KOPT-K1 (cell line): Measurements from ENCODE around the gene LCT.

ENCODE experiments used
- H3K27ac ChIP-seq: fragments of 200-600 bp; sonication (generic); 2 replicates; pipeline ENCODE4 v1.5.1; 2016; ENCODE audit warnings: antibody characterized with exemption, mild to moderate bottlenecking, low read depth, low read length; ENCODE audit not compliant: poor library complexity, severe bottlenecking
- H3K36me3 ChIP-seq: fragments of 200-600 bp; sonication (generic); 2 replicates; pipeline ENCODE4 v1.5.1; 2017; ENCODE audit warnings: antibody characterized with exemption, mild to moderate bottlenecking, low read length, moderate library complexity; ENCODE audit not compliant: insufficient read depth
- H3K9me3 ChIP-seq: fragments of 200-600 bp; sonication (generic); 2 replicates; pipeline ENCODE4 v1.5.1; 2017; ENCODE audit warnings: antibody characterized with exemption, low read length, mild to moderate bottlenecking; ENCODE audit not compliant: insufficient read depth, poor library complexity, severe bottlenecking

LCT gene

GRCh38 chr2:135845257-135845656, 8.3 kb upstream of the LCT start:
- Histone ChIP-seq H3K9me3 (no peaks in the 10 kb centered on the region), H3K36me3 (peaks cover 100% of the 10 kb centered on the region), H3K27ac (no peak overlapping the region)

GRCh38 chr2:135844301-135844895, 7.4 kb upstream of the LCT start:
- Histone ChIP-seq H3K36me3 (peaks cover 100% of the 10 kb centered on the region), H3K27ac (no peak overlapping the region), H3K9me3 (no peaks in the 10 kb centered on the region)

- H3K9me3 ChIP-seq = no peaks in the 10 kb centered on the region
- H3K27ac ChIP-seq = no peak overlapping the region
- H3K36me3 ChIP-seq = peaks cover 100% of the 10 kb centered on the region
Measured at GRCh38 chr2:135843671-135844070, 6.7 kb upstream of the LCT start.

- Histone ChIP-seq H3K27ac (peak overlapping the region; percentile 30), H3K9me3 (no peaks in the 10 kb centered on the region), H3K36me3 (peaks cover 83% of the 10 kb centered on the region)
Measured at GRCh38 chr2:135840601-135841000, 3.6 kb upstream of the LCT start.

- no peaks in the 10 kb centered on the region for H3K9me3 ChIP-seq
- H3K27ac ChIP-seq = no peak overlapping the region
- H3K36me3 ChIP-seq = peaks cover 74% of the 10 kb centered on the region
Measured at GRCh38 chr2:135839713-135840112, 2.7 kb upstream of the LCT start.

- Histone ChIP-seq H3K27ac (no peak overlapping the region), H3K36me3 (peaks cover 62% of the 10 kb centered on the region), H3K9me3 (no peaks in the 10 kb centered on the region)
Measured at GRCh38 chr2:135838502-135838901, 1.5 kb upstream of the LCT start.

- H3K27ac ChIP-seq = peak overlapping the region; percentile 28
- H3K36me3 ChIP-seq = peaks cover 55% of the 10 kb centered on the region
- no peaks in the 10 kb centered on the region for H3K9me3 ChIP-seq
Measured at GRCh38 chr2:135832891-135833290, 4.1 kb downstream of the LCT start.

GRCh38 chr2:135831180-135831812, 5.7 kb downstream of the LCT start:
- Histone ChIP-seq H3K36me3 (peaks cover 53% of the 10 kb centered on the region), H3K27ac (peak overlapping the region; percentile 97), H3K9me3 (no peaks in the 10 kb centered on the region)

- peaks cover 50% of the 10 kb centered on the region for H3K36me3 ChIP-seq
- peak overlapping the region; percentile 97 for H3K27ac ChIP-seq
- no peaks in the 10 kb centered on the region for H3K9me3 ChIP-seq
Measured at GRCh38 chr2:135829378-135830135, 7.4 kb downstream of the LCT start.

GRCh38 chr2:135826544-135826943, 10.4 kb downstream of the LCT start:
- peaks cover 69% of the 10 kb centered on the region for H3K36me3 ChIP-seq
- H3K9me3 ChIP-seq = peaks cover 6% of the 10 kb centered on the region
- H3K27ac ChIP-seq = peak overlapping the region; percentile 97

- Histone ChIP-seq H3K27ac (peak overlapping the region; percentile 97), H3K9me3 (peaks cover 6% of the 10 kb centered on the region), H3K36me3 (peaks cover 64% of the 10 kb centered on the region)
Measured at GRCh38 chr2:135825550-135826176, 11.3 kb downstream of the LCT start.

- Histone ChIP-seq H3K36me3 (peaks cover 59% of the 10 kb centered on the region), H3K27ac (peak overlapping the region; percentile 97), H3K9me3 (peaks cover 6% of the 10 kb centered on the region)
Measured at GRCh38 chr2:135825131-135825530, 11.9 kb downstream of the LCT start.

GRCh38 chr2:135822855-135823254, 14.1 kb downstream of the LCT start:
- peaks cover 36% of the 10 kb centered on the region for H3K36me3 ChIP-seq
- H3K9me3 ChIP-seq = peaks cover 6% of the 10 kb centered on the region
- peak overlapping the region; percentile 97 for H3K27ac ChIP-seq

GRCh38 chr2:135821190-135821589, 15.8 kb downstream of the LCT start:
- Histone ChIP-seq H3K9me3 (peaks cover 6% of the 10 kb centered on the region), H3K36me3 (peaks cover 31% of the 10 kb centered on the region), H3K27ac (peak overlapping the region; percentile 97)

GRCh38 chr2:135820003-135820618, 16.9 kb downstream of the LCT start:
- H3K27ac ChIP-seq = peak overlapping the region; percentile 97
- H3K36me3 ChIP-seq = peaks cover 31% of the 10 kb centered on the region
- peaks cover 6% of the 10 kb centered on the region for H3K9me3 ChIP-seq
